HepG2 (cell line): ENCODE measurements around the gene MRS2. TPM values are rescaled to one million over a fixed set of nuclear protein-coding genes. Genes with fewer than 3 reads are reported as not detected.

Experiments used
- ATAC-seq: fragments of 200-7000 bp; cut with Tn5 transposase; 3 replicates; pipeline ENCODE4 v1.9.1; 2020; ENCODE audit warnings: mild to moderate bottlenecking, moderate library complexity
- BruUV-seq: library from RNA; stranded (reverse); fragments of 400-500 nt; replicated peaks from 2 replicates; lab custom pipeline; 2021; lab: Mats Ljungman, UMichigan
- CTCF ChIA-PET: fragments of 300-600 bp; formaldehyde crosslinking; extraction: SDS; loops from one replicate; lab custom pipeline; 2021; ENCODE audit warnings: low total read pairs, inconsistent platforms, low intra/inter-chr PET ratio; lab: Yijun Ruan, JAX
- POLR2A ChIA-PET: fragments of 350-600 bp; sonication (Branson Sonifier 250); formaldehyde crosslinking; loops from one replicate; lab custom pipeline; 2020; ENCODE audit warnings: antibody characterized with exemption, inconsistent platforms; lab: Yijun Ruan, JAX
- DNase-seq: peaks from one replicate; pipeline ENCODE4 v3.0.0-alpha.2; 2015; ENCODE audit warnings: low spot score
- FAIRE-seq: peaks from 3 replicates; lab custom pipeline; 2011; peaks lifted over from hg19 to GRCh38; lab: Jason Lieb, UNC
- H2AFZ ChIP-seq: one replicate; pipeline ENCODE4 v1.6.1; 2011; ENCODE audit warnings: low read length, inconsistent platforms
- H3K27ac ChIP-seq: fragments of 300-600 bp; 3 replicates; pipeline ENCODE4 v1.8.0; 2011; ENCODE audit warnings: mixed run types, mild to moderate bottlenecking, mixed read lengths, low read length, inconsistent platforms; ENCODE audit not compliant: insufficient read depth; ENCODE audit errors: extremely low read length
- H3K27me3 ChIP-seq, 2 experiments: fragments of 200-600 bp in 1 of 2; 2 replicates in 1 of 2; 3 replicates in 1 of 2; pipeline versions ENCODE4 v1.6.0 to v1.8.0; 2011; ENCODE audit warnings: low read length in 2 of 2, mild to moderate bottlenecking in 2 of 2, moderate library complexity in 2 of 2, inconsistent platforms in 1 of 2; ENCODE audit not compliant: insufficient read depth in 2 of 2, control insufficient read depth in 1 of 2
- H3K36me3 ChIP-seq, 2 experiments: fragments of 200-600 bp in 1 of 2; replicated peaks in 1 of 2; 2 replicates in 1 of 2; 3 replicates in 1 of 2; pipeline versions ENCODE4 v1.5.1 to v1.8.0; 2011; ENCODE audit warnings: low read length in 2 of 2, inconsistent platforms in 1 of 2; ENCODE audit not compliant: insufficient read depth in 2 of 2, control insufficient read depth in 1 of 2
- H3K4me1 ChIP-seq: 2 replicates; pipeline ENCODE4 v1.5.1; 2012; ENCODE audit warnings: low read length, inconsistent platforms; ENCODE audit not compliant: insufficient read depth
- H3K4me2 ChIP-seq: 2 replicates; pipeline ENCODE4 v1.6.0; 2011; ENCODE audit warnings: low read depth, low read length, inconsistent platforms
- H3K4me3 ChIP-seq, 3 experiments: fragments of 200-600 bp in 1 of 3; sonication (generic), shearing (Covaris generic) in 1 of 3; replicated peaks in 1 of 3; 2 replicates each; pipeline ENCODE4 v1.5.1; 2011 to 2016; ENCODE audit warnings: low read length in 3 of 3, inconsistent platforms in 2 of 3, low read depth in 2 of 3, mild to moderate bottlenecking in 2 of 3, control low read depth in 1 of 3, mixed read lengths in 1 of 3; ENCODE audit not compliant: insufficient read depth in 1 of 3
- H3K79me2 ChIP-seq: one replicate; pipeline ENCODE4 v1.6.1; 2011; ENCODE audit warnings: low read length, inconsistent platforms; ENCODE audit not compliant: insufficient read depth
- H3K9ac ChIP-seq: 2 replicates; pipeline ENCODE4 v1.6.0; 2011; ENCODE audit warnings: mild to moderate bottlenecking, low read depth, low read length, inconsistent platforms; ENCODE audit not compliant: insufficient read depth
- H3K9me3 ChIP-seq: 2 replicates; pipeline ENCODE4 v1.5.1; 2012; ENCODE audit warnings: mild to moderate bottlenecking, low read length
- H4K20me1 ChIP-seq: 2 replicates; pipeline ENCODE4 v1.6.0; 2011; ENCODE audit warnings: inconsistent platforms, mild to moderate bottlenecking, low read length, moderate library complexity; ENCODE audit not compliant: insufficient read depth
- AKAP8 ChIP-seq: sonication (generic); formaldehyde crosslinking; IDR thresholded peaks from 2 replicates; pipeline ENCODE4 v1.5.1; 2020; ENCODE audit warnings: mild to moderate bottlenecking, missing genetic modification reagents
- HNF4A ChIP-seq: sonication (generic); formaldehyde crosslinking; IDR thresholded peaks from 2 replicates; pipeline ENCODE4 v1.4.0; 2020; ENCODE audit warnings: missing genetic modification reagents
- PLRG1 ChIP-seq: fragments of 450-650 bp; conservative IDR thresholded peaks from 2 replicates; pipeline ENCODE4 v1.6.1; 2016
- RAD51 ChIP-seq: fragments of 450-650 bp; IDR thresholded peaks from 2 replicates; pipeline ENCODE4 v1.6.1; 2016; ENCODE audit warnings: borderline replicate concordance
- RARG ChIP-seq: sonication (generic); formaldehyde crosslinking; IDR thresholded peaks from 2 replicates; pipeline ENCODE4 v1.4.0; 2020; ENCODE audit warnings: low read depth, mild to moderate bottlenecking, missing genetic modification reagents
- ZFP36 ChIP-seq: fragments of 150-350 bp; IDR thresholded peaks from 2 replicates; pipeline ENCODE4 v1.6.1; 2018; ENCODE audit warnings: borderline replicate concordance, low read length, low read depth; ENCODE audit not compliant: partially characterized antibody
- ZNF18 ChIP-seq: sonication (generic); formaldehyde crosslinking; IDR thresholded peaks from 2 replicates; pipeline ENCODE4 v1.8.0; 2022; ENCODE audit warnings: mild to moderate bottlenecking, missing genetic modification reagents; ENCODE audit not compliant: insufficient replicate concordance
- ZNF724P ChIP-seq: sonication (generic); formaldehyde crosslinking; IDR thresholded peaks from 2 replicates; pipeline ENCODE4 v1.8.0; 2022; ENCODE audit warnings: missing genetic modification reagents, borderline replicate concordance
- WGBS: methylation state at CpG from one replicate; pipeline ENCODE4 v1.1.6; 2017; ENCODE audit warnings: low lambda C conversion rate; 5-methylcytosine and 5-hydroxymethylcytosine counted together
- in situ Hi-C: cut with HindIII; loops from 2 replicates; pipeline ENCODE4 v1.10.0; 2017; ENCODE audit warnings: low pct_unique_long_range_greater_than_20kb; ENCODE audit not compliant: extremely low pct_ligation_motif_present
- intact Hi-C: fragments of 100-400 bp; cut with micrococcal nuclease; formaldehyde crosslinking; loops from one replicate; pipeline ENCODE4 v1.10.0; 2022; ENCODE audit not compliant: unreplicated experiment
- polyA plus RNA-seq, 8 experiments: library from polyadenylated mRNA; depleted of rRNA in 3 of 8; stranded (reverse) in 7 of 8; unstranded in 1 of 8; fragments of >200 nt; fragmentation: Illumina TruSeq in 4 of 8; extraction: Trizol in 4 of 8; gene quantifications; 2 replicates each; pipeline versions ENCODE4 v1.2.1 to v1.2.3, GENCODE V29; 2011 to 2016; ENCODE audit warnings: low read depth in 4 of 8, missing spikeins in 1 of 8, mixed read lengths in 1 of 8; ENCODE audit not compliant: insufficient read depth in 1 of 8
- total RNA-seq, 5 experiments: library from RNA; depleted of rRNA; stranded (reverse); fragments of >200 nt; fragmentation: Illumina TruSeq; extraction: Trizol; gene quantifications; 2 replicates each; pipeline ENCODE4 v1.2.3, GENCODE V29; 2016; ENCODE audit warnings: low read depth in 1 of 5

Gene MRS2
- total and polyA plus RNA-seq, 2 of the 13 experiments (the other 11 are each of a cell fraction or from before 2014, with no cell fraction given) = 31.1 to 83.8 TPM

GRCh38 chr6:24451581-24452388 lies 49.0 kb downstream of the MRS2 start:
- in situ Hi-C loops = no loop called here
- no peak overlapping the region for H3K4me2 ChIP-seq
- no peak for FAIRE-seq

More at GRCh38 chr6:24451581-24452388, 49.0 kb downstream of the MRS2 start:
- WGBS = 74% methylated on average over 13 of the region's 13 CpGs
- H4K20me1 ChIP-seq = no peaks in the 10 kb centered on the region
- ChIA-PET CTCF (no interaction called here), POLR2A (no interaction called here)
- intact Hi-C loops = no loop called here
- TF ChIP-seq ZFP36 (no peak), AKAP8 (no peak), ZNF724P (CRISPR knock-in tag) (no peak), HNF4A (CRISPR knock-in tag) (peak; percentile 36; the same call in 1 of the 2 replicates), RARG (CRISPR knock-in tag) (no peak), RAD51 (no peak), ZNF18 (CRISPR knock-in tag) (no peak), PLRG1 (no peak)
- H3K9me3 ChIP-seq = no peaks in the 10 kb centered on the region
- H3K4me3 ChIP-seq = no peak overlapping the region
- H3K79me2 ChIP-seq = no peaks in the 10 kb centered on the region
- peaks cover 12% of the 10 kb centered on the region for H3K4me1 ChIP-seq
- no TSS peak for BruUV-seq
- no peak overlapping the region for H2AFZ ChIP-seq
- no peak overlapping the region for H3K27ac ChIP-seq
- ATAC-seq (no peak), DNase-seq (no peak)
- no peaks in the 10 kb centered on the region for H3K27me3 ChIP-seq
- no peak overlapping the region for H3K9ac ChIP-seq
- no peaks in the 10 kb centered on the region for H3K36me3 ChIP-seq
